GM19328 (cell line): ENCODE data around the gene REEP1.
A peak's percentile ranks its signal among the peaks of the same experiment; 100 is the strongest.
"Not testable (repeated sequence)": the region's sequence is repeated elsewhere in the genome, so short reads cannot be mapped to it uniquely, and the experiment has no call there.

Experiments
- ATAC-seq: cut with Tn5 transposase; IDR thresholded peaks from one replicate; pipeline ENCODE4 v1.9.1; 2021; ENCODE audit warnings: mild to moderate bottlenecking, moderate library complexity; ENCODE audit not compliant: unreplicated experiment

Gene REEP1

GRCh38 chr2:86249176-86249575, 88.2 kb downstream of the REEP1 start:
- no peak for ATAC-seq

GRCh38 chr2:86245222-86245621, 92.2 kb downstream of the REEP1 start:
- not testable (repeated sequence) for ATAC-seq

DNA sequence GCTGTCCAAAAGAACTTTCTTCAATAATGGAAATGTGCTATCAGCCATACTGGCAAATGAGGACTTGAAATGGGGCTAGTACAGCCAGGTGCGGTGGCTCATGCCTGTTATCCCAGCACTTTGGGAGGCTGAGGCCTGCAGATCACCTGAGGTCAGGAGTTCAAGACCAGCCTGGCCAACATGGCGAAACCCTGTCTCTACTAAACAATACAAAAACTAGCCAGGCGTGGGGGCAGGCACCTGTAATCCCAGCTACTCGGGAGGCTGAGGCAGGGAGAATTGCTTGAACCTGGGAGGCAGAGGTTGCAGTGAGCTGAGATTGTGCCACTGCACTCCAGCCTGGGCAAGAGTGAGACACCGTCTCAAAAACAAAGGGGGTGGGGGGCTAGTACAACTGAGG, 92.6 kb downstream of the REEP1 start:
- not testable (repeated sequence) for ATAC-seq

GRCh38 chr2:86243950-86244733, 93.3 kb downstream of the REEP1 start:
- no peak for ATAC-seq

- ATAC-seq = no peak
Measured at GRCh38 chr2:86243272-86243671, 94.2 kb downstream of the REEP1 start.

DNA sequence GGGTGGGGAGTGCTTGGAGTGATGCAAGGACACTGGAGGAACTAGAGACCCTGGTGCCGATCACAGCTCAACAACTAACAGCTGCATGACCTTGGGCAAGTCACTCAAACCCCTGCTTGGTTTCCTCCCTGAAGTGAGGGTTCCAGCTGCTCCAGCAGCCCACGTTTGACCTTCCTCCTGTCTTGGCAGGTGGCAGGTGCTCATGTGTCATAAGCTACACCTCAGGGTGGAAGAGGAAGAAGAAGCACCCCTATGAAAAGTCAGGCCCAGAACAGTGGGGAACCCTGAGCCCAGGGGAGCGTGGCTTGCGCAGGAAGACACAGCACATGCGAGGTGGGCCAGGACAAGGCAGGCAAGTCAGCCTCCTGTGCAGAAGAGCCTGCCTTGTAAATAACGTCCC, 95.8 kb downstream of the REEP1 start:
- no peak for ATAC-seq

- no peak for ATAC-seq
Measured at GRCh38 chr2:86240251-86240650, 97.2 kb downstream of the REEP1 start.

GRCh38 chr2:86239745-86240144, 97.7 kb downstream of the REEP1 start:
- ATAC-seq = no peak

GRCh38 chr2:86239326-86239725, 98.1 kb downstream of the REEP1 start:
- no peak for ATAC-seq

GRCh38 chr2:86238354-86238753, 99.1 kb downstream of the REEP1 start:
- ATAC-seq = peak; percentile 88

DNA sequence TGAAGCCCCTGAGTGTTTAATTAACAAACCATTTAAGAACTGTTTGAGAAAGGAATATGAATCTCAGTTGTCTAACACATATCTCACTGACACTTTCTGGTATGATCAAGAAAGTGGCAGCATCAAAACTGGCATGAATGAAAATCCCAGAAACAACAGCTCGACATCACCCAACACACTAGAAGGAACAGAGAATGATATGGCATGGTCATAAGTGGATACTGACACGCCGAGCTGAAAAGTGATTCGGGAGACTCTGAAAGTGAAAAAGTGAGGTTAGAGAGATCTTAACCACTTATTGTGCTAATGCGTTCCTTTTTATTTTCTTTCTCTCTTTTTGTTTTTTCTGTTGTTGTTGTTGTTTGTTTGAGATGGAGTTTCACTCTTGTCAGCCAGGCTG, 100.3 kb downstream of the REEP1 start:
- ATAC-seq = no peak

DNA sequence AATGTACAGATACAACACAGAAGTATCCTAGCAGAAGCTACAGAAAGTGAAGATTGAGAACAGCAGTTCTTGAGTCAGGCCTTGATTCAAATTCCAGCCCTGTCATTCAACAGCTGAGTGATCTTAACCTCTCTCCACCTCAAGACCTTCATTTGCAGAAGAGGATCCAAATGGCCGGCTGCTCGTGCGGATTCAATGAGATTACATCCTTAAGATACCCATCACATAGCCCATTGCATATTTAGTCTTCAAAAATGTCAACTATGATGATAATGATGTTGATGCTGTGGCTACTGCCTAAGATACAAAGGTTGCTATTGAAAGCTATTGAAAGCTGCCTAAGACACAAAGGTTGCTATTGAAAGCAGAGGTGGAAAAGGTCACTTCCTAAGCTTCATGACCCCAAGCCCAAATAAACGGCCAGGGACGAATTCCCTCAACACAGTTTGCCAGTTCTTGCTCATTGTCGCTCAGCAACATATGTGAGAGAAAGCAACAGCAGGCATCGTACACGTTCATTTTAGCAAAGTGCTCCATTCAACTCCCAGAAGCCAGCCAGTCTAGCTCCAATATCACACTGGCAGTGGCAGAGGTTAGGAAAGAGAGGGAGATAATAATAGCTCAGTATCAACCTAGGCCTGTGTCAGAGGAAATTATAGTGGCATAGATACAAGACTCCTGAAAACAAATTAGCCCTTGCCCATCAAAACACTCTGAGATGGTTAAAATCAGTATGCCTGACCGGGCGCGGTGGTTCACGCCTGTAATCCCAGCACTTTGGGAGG, 102.0 kb downstream of the REEP1 start:
- no peak for ATAC-seq

DNA sequence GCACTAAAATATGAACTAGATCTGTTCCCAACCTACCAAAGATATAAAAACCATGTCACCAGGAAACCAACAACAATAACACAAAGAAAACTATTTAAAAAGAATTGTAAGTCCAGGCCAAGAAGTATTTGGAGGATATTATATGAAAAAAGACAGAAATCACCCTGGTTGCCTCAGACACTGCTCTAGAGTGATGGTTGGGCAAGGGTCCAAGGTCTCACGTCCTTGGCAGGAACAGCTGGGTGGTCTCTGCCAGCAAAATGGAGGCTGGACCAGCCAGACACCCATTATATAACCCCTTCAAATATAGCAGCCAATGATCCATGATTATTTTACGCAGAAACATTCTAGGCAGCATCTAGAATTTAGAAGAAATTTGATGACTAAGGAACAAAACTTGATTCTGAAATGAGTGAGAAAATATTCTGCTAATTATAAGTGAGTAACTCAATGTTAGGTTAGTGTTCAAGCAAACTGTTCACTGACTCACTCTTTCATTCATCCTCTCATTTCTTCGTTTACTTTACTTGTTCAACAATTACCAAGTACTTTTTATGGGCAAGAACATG, 102.8 kb downstream of the REEP1 start:
- no peak for ATAC-seq

GRCh38 chr2:86233436-86233835, 104.0 kb downstream of the REEP1 start:
- ATAC-seq = no peak

GRCh38 chr2:86232910-86233309, 104.5 kb downstream of the REEP1 start:
- no peak for ATAC-seq

- no peak for ATAC-seq
Measured at GRCh38 chr2:86232373-86232784, 105.0 kb downstream of the REEP1 start.

DNA sequence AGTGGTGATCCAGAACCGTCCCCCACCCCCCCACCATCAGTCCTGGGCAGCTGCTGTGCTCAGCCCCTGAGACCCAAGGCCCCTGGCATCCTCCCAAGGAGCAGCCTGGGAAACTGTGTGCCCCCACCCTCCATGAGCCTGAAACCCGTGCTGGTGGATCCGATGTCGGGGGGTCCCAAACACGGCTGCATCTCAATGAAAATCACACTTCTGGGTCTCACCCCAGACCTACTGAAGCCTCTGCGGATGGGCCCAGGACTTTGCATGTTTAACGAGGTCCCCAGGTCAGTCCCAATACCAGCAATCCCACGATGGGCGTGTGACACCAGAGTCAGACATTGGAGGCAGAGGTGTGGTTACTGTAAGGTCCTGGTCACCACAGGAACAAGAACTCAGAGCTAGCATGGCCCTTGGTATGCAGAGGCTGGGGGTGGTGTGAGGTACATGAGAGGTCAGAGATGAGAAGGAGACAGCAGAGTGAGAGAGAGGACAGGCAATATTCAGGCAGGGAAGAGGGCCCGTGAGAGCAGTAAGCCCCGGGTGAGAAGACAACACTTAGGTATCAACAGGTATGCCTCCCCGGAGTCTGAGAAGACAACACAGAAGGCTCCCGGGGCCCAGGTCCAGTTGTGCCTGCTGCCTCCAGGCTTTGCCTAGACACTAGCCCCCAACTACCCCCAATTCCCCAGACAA, 105.6 kb downstream of the REEP1 start:
- ATAC-seq = no peak

GRCh38 chr2:86230961-86231360, 106.5 kb downstream of the REEP1 start:
- no peak for ATAC-seq

- peak; percentile 43 for ATAC-seq
Measured at GRCh38 chr2:86229221-86229620, 108.2 kb downstream of the REEP1 start.

DNA sequence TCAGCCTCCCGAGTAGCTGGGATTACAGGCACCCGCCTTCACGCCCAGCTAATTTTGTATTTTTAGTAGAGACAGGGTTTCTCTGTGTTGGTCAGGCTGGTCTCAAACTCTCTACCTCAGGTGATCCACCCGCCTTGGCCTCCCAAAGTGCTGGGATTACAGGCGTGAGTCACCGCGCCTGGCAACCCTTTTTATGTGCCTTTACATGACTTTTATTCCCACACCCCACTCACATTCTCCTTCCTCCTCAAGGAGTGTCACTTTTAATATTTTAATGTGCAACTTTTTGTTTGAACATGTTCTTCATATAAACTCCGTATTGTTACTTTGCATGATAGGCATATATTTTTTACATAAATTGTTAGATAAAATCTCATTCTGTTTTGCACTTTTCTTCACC, 108.9 kb downstream of the REEP1 start:
- ATAC-seq = not testable (repeated sequence)

GRCh38 chr2:86227685-86228084, 109.7 kb downstream of the REEP1 start:
- ATAC-seq = no peak
